ENCODE data around the gene KASH5. TPM values are rescaled to one million over a fixed set of nuclear protein-coding genes. Genes with fewer than 3 reads are reported as not detected.

Gene KASH5
- total RNA-seq, 1 experiment from 2014 or later = not detected

DNA sequence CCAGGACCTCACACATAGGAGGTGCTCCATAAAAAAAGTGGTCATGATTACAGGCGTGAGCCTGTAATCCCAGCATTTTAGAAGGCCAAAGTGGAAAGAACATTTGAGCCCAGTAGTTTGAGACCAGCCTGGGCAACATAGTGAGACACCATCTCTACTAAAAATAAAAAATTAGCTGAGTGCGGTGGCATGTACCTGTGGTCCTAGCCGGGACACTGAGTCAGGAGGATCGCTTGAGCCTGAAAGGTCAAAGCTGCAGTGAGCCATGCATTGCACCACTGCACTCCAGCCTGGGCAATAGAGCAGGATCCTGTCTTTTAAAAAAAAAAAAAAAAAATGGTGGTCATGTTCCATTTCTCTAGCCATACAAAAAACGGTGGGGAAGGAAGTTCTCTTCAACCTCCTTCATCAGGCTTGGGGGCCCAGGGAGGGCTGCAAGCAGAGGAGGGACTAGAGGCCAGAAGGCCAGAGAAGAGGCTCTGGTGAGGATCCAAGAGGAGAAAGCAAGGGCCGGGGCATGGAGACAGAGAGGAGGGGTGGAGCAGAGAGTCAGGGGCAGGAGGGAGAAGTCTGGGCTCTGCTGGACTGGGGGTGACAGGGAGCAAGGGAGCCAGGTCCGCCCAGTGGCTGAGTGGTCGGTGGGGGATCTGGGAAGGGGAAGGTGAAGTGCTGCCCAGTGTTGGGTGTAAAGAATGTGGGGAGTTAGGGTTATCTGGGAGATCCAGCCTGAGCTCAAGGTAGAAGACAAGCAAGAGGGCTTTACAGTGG is 8.9 kb downstream of the KASH5 start:
- no peaks in the 10 kb centered on the region for H4K20me1 ChIP-seq (ENCODE audit: control insufficient read depth, insufficient read depth, insufficient read length)
- H3K79me2 ChIP-seq (ENCODE audit: insufficient read depth, low read length) = no peaks in the 10 kb centered on the region
- no peak overlapping the region for H4K5ac ChIP-seq (ENCODE audit: insufficient read length, low read depth, low read length)
- H2BK120ac ChIP-seq (ENCODE audit: low read depth, low read length, poor library complexity, severe bottlenecking) = no peak overlapping the region
- H2BK20ac ChIP-seq (ENCODE audit: low read depth, low read length, poor library complexity, severe bottlenecking) = no peak overlapping the region
- Mint-ChIP-seq H3K9me3 (no peaks in the 10 kb centered on the region; a peak in 1 of 5 replicates), H3K4me1 (peaks cover 45 to 67% of the 10 kb centered on the region in 2 experiments), H3K27ac (peak overlapping the region in 2 of 3 experiments; percentile 64 to 67; a peak in 2 of 7 replicates), H3K27me3 (ENCODE audit: low read depth) (peaks cover 9% of the 10 kb centered on the region), H3K36me3 (ENCODE audit: insufficient read depth in 1 of 3, low read depth in 3 of 3) (no peaks in the 10 kb centered on the region), H3K4me3 (no peak overlapping the region)
- H4K8ac ChIP-seq (replicated peaks; ENCODE audit: insufficient read length, low read depth, low read length) = no peak overlapping the region
- WGBS (ENCODE audit: extremely low coverage, insufficient read length, low lambda C conversion rate) = no CpG with 5 or more reads among the region's 8 CpGs
- no peak for DNase-seq
- no peak overlapping the region for H4K91ac ChIP-seq (ENCODE audit: insufficient read length, low read depth, low read length)
- no peak overlapping the region for H2BK15ac ChIP-seq (ENCODE audit: low read depth, low read length)
- H3K4ac ChIP-seq (ENCODE audit: low read depth, low read length) = no peak overlapping the region
- TF ChIP-seq, protein P1, sequence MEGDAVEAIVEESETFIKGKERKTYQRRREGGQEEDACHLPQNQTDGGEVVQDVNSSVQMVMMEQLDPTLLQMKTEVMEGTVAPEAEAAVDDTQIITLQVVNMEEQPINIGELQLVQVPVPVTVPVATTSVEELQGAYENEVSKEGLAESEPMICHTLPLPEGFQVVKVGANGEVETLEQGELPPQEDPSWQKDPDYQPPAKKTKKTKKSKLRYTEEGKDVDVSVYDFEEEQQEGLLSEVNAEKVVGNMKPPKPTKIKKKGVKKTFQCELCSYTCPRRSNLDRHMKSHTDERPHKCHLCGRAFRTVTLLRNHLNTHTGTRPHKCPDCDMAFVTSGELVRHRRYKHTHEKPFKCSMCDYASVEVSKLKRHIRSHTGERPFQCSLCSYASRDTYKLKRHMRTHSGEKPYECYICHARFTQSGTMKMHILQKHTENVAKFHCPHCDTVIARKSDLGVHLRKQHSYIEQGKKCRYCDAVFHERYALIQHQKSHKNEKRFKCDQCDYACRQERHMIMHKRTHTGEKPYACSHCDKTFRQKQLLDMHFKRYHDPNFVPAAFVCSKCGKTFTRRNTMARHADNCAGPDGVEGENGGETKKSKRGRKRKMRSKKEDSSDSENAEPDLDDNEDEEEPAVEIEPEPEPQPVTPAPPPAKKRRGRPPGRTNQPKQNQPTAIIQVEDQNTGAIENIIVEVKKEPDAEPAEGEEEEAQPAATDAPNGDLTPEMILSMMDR (conservative IDR thresholded peaks at IDR 0.05) = no peak
- no peak overlapping the region for H3K27ac ChIP-seq (ENCODE audit: insufficient read length, low read depth, low read length)
- no peaks in the 10 kb centered on the region for H3K27me3 ChIP-seq (ENCODE audit: insufficient read depth, low read length)
- no peak overlapping the region for H2BK5ac ChIP-seq (ENCODE audit: insufficient read length, low read length)
- no peak overlapping the region for H3K23ac ChIP-seq (ENCODE audit: insufficient read length, low read depth, low read length)
- no peaks in the 10 kb centered on the region for H3K79me1 ChIP-seq (ENCODE audit: insufficient read depth, low read depth, low read length, poor library complexity, severe bottlenecking)
- no peak overlapping the region for H3K9ac ChIP-seq (ENCODE audit: extremely low read depth, insufficient read length, low read length)
- no peak overlapping the region for H2AFZ ChIP-seq (ENCODE audit: low read length)
- no peaks in the 10 kb centered on the region for H3K23me2 ChIP-seq (ENCODE audit: insufficient read length, low read depth, low read length, poor library complexity, severe bottlenecking)
- no peak overlapping the region for H3K18ac ChIP-seq (ENCODE audit: insufficient read length, low read depth, low read length)
- H3T11ph ChIP-seq (ENCODE audit: low read length) = no peak overlapping the region
- H2BK12ac ChIP-seq (ENCODE audit: insufficient read length, low read depth, low read length) = no peak overlapping the region
- H3K4me2 ChIP-seq (ENCODE audit: insufficient read depth, insufficient read length, low read length) = no peak overlapping the region
- H3K56ac ChIP-seq (ENCODE audit: insufficient read length, low read depth, low read length) = no peak overlapping the region
- no peaks in the 10 kb centered on the region for H3K9me3 ChIP-seq (ENCODE audit: control insufficient read depth, low read depth, low read length)
- H2AK5ac ChIP-seq (ENCODE audit: insufficient read length, low read length) = no peak overlapping the region
- no peak overlapping the region for H3K14ac ChIP-seq (ENCODE audit: insufficient read depth, low read length)
- H3K4me1 ChIP-seq (ENCODE audit: insufficient read depth, low read length) = no peaks in the 10 kb centered on the region; the same call in 1 of the 2 replicates
